Measurements from ENCODE around the gene TMTC2. TPM values are rescaled to one million over a fixed set of nuclear protein-coding genes. Genes with fewer than 3 reads are reported as not detected.

The TMTC2 gene
- total RNA-seq, 1 donor from 2014 or later, result 8.8 TPM

GRCh38 chr12:82872088-82872487 is 185.4 kb downstream of the TMTC2 start:
- DNase-seq (ENCODE audit: extremely low read depth, low read depth, low spot score), result no peak

GRCh38 chr12:82873309-82873708 is 186.6 kb downstream of the TMTC2 start:
- DNase-seq (ENCODE audit: extremely low read depth, low read depth, low spot score), result no peak

GRCh38 chr12:82873951-82874350 is 187.2 kb downstream of the TMTC2 start:
- DNase-seq (ENCODE audit: extremely low read depth, low read depth, low spot score), result no peak

DNA sequence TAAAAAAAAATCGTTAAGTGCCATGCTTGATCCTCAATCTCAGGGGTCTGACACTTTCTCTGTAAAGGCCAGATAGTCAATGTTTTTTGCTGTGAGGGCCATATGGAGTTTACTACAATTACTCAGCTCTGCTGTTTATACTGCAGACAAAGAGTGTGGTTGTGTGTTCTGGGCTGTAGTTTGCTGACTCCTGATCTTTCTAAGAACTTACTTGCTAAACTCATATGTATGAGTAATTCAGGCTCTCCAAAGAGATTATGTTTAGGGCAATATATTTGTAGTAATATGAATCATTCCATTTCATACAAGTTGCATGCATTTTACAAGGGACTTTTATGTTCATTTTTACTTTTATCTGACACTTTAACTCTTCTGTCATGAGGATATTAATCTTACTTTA is 188.2 kb downstream of the TMTC2 start:
- no peak for DNase-seq (ENCODE audit: extremely low read depth, low read depth, low spot score)

DNA sequence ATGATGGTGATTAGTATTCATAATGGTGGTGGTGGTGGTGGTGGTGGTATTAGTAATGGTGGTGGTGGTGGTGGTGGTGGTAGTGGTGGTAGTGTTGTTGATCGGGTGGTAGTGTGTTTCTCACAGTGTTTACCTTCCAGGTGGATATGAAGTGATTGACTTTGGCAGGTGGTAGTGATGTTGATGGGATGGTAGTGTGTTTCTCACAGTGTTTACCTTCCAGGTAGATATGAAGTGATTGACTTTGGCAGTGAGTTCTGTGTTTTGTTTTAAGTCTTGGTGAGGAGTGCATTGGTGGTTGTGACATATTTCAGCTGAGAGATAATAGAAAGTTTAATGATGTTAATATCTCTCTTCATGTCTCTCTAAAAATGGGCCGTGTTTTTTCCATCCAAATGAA is 189.4 kb downstream of the TMTC2 start:
- DNase-seq (ENCODE audit: extremely low read depth, low read depth, low spot score), result no peak

DNA sequence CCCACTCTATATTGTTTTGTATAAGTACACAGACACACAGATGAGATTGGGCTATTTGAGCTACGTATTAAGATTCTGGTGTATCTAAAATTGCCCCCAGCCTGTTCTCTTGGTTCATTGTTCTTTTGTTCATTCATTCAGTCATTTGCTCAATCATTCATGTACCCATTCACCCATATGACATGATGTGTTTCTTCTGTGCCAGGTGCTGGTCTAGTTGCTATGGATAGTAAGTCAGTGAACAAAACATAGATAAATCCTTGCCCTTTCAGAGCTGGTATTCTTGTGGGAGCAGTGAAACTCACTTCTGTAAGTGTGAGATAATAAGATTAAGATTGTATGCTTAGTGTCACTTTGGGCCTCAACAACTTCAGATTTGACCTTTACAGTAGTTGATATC is 191.3 kb downstream of the TMTC2 start:
- no peak for DNase-seq (ENCODE audit: extremely low read depth, low read depth, low spot score)

DNA sequence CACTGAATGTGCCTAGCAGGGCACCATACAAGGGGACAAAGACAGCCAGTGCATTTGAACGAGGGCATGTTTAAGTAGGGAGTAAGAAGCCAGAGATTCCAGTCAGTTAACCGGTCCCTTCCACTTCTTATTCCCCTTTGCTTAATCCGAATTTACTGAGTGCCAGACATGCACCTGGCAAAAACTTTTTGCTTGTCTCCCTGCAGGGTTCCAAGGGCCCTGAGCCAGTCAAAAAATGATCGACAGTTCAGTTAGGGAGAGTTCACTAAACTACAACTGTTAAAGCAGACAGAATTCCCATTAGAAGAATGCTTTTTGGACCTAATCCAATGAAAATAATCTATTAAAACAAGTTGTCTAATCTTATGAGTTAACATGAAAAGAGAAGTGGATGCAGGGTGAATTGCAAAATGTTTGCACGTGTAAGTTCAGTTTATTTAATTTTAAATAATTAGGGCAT is 193.8 kb downstream of the TMTC2 start:
- DNase-seq (ENCODE audit: extremely low read depth, low read depth, low spot score), result no peak

GRCh38 chr12:82883394-82884355 is 197.0 kb downstream of the TMTC2 start:
- DNase-seq (ENCODE audit: extremely low read depth, low read depth, low spot score), result no peak

GRCh38 chr12:82886671-82887340 is 200.1 kb downstream of the TMTC2 start:
- DNase-seq (ENCODE audit: extremely low read depth, low read depth, low spot score), result no peak

- DNase-seq (ENCODE audit: extremely low read depth, low read depth, low spot score), result no peak
Observed at GRCh38 chr12:82893896-82894295, 207.2 kb downstream of the TMTC2 start.

- DNase-seq (ENCODE audit: extremely low read depth, low read depth, low spot score), result no peak
Observed at GRCh38 chr12:82896277-82896676, 209.6 kb downstream of the TMTC2 start.

GRCh38 chr12:82896979-82897378 is 210.3 kb downstream of the TMTC2 start:
- DNase-seq (ENCODE audit: extremely low read depth, low read depth, low spot score), result no peak

- no peak for DNase-seq (ENCODE audit: extremely low read depth, low read depth, low spot score)
Observed at GRCh38 chr12:82898441-82898840, 211.7 kb downstream of the TMTC2 start.

DNA sequence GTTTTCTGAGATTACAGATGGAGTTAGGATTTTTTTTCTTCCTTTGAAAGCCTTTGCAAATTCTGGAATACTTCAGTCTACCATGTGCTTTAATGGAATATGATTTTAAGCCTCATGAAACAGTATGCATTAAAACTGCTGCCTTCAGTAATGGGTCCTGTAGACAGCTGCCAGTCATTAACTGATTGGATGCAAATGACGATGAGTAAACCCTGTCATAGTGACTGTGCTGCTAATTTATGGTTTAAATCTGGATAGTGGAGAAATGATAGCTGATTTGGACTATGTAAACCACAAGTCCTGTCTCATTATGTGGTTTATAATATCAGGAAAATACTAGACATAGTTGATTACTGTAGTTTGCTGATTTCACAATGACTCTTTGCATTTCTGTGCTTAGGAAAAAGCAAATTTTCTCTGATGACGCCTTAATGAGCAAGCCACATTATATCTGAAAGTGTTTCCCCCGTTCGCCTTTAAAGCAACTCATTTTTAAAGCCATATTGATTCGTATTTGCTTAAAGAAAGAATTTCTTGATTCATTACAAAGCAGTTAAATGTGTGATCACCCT is 217.6 kb downstream of the TMTC2 start:
- DNase-seq (ENCODE audit: extremely low read depth, low read depth, low spot score), result no peak

DNA sequence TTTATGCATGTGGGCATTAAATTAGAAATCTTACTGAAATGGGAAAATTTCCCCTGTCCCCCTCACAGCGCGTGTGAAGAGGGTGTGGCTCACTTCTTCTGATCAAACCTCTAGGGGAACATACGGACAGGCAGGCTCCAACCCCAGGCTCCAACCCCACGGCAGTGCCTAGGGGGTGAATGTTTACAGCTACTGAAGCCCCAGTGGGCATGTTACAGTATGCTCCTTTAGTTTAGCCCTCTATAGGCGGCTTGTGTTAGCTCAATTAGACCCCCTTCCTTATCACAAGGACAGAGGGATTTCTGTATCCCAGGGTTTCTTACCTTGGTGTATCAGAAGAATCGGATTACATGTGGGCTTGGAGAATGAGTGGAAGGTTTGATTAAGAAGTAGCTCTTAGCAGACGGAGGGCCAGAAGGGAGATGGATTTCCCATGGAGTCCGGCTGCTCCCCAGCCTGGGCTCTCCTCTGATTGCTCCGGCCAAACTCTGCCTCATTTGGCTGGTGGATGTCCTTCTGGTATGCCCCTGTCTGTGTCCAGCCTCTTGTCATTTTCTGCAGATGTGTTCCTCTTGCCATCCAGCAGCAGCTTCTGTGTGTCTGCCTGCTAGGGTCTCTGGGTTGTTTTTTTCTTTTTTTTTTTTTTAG is 223.7 kb downstream of the TMTC2 start:
- DNase-seq (ENCODE audit: extremely low read depth, low read depth, low spot score), result no peak

GRCh38 chr12:82912406-82912805 is 225.7 kb downstream of the TMTC2 start:
- no peak for DNase-seq (ENCODE audit: extremely low read depth, low read depth, low spot score)

- no peak for DNase-seq (ENCODE audit: extremely low read depth, low read depth, low spot score)
Observed at GRCh38 chr12:82919388-82920054, 232.8 kb downstream of the TMTC2 start.

DNA sequence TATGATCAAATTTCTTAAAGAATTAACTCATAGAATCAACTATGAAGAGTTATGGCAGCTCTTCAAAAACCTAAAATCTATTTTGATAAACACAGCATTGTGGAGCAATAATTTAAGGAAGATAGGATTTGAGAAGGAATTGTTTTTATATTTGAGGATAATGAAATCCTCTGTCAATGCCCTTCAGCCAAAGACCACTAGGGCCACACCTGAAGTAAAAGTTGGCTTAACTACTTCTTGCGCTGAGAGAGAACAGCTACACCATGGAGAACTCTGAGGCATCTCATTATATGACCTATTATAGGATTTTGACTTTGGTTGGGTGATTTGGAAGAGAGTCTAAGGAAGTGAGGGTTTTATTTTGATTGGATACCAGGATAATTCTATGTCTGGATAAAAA is 237.2 kb downstream of the TMTC2 start:
- DNase-seq (ENCODE audit: extremely low read depth, low read depth, low spot score), result no peak

- DNase-seq (ENCODE audit: extremely low read depth, low read depth, low spot score), result no peak
Observed at GRCh38 chr12:82926630-82927029, 239.9 kb downstream of the TMTC2 start.

DNA sequence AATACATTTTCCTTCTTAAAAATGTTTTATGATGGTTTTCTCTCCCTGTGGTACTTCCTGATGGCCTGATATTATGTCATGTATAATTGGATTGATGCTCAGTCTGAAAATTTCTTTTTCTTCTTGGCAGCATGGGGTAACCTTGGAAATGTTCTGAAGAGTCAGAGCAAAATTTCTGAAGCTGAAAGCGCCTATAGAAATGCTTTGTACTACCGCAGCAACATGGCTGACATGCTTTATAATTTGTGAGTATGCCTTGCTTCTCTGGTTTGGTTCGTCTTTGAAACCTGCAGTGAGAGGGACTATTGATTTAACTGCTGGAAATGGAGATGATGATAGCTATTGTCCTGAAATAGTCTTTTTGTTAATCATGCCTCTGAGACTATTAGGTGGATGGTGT is 243.6 kb downstream of the TMTC2 start:
- DNase-seq (ENCODE audit: extremely low read depth, low read depth, low spot score), result no peak
